Panc1 (cell line): Measurements from ENCODE around the gene TMEM138.

Source experiments
- POLR2AphosphoS5 ChIP-seq: IDR thresholded peaks from 2 replicates; pipeline ENCODE4 v1.6.1; 2012; ENCODE audit warnings: mild to moderate bottlenecking, low read depth, low read length, moderate library complexity
- TCF7L2 ChIP-seq: IDR thresholded peaks from 2 replicates; pipeline ENCODE4 v1.6.1; 2011; ENCODE audit warnings: mild to moderate bottlenecking, low read depth, low read length, inconsistent platforms
- TF ChIP-seq, protein P1 (sequence below): fragments of 450-650 bp; IDR thresholded peaks from 2 replicates; pipeline ENCODE4 v1.5.1; 2017; ENCODE audit warnings: mild to moderate bottlenecking
- TF ChIP-seq, protein P2 (sequence below), 2 experiments: IDR thresholded peaks; 2 replicates each; pipeline ENCODE4 v1.6.1; 2011 to 2012; ENCODE audit warnings: low read depth in 2 of 2, control low read depth in 1 of 2, low read length in 1 of 2, mild to moderate bottlenecking in 1 of 2, moderate library complexity in 1 of 2; ENCODE audit not compliant: insufficient read depth in 1 of 2

DNA sequence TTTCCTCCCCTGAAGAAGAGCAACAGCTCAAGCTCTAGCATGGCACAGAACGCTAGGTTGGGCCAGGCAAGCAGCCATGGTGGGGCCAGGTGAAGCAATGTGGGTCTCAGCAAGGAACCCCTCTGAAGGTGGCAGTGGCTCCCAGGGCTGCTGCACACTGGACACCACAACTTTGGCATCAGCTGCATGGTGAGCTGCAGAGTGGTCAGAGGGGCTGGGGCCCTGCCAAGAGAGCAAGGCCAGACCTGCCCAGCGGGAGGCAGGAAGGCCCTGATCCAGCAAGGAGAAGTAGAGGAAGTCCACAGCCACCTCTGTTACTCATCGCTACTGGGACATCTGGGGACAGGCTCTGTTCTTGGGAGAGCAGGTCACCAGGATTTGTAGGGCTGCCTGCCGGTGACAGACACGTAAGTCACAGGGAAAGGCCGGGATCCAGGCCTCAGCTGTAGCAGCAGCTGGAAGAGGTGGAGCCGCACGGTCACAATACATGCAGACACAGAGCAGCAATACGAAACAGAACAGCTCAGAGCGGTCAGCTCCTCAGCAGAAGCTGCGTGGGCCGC lies 12.9 kb upstream of the TMEM138 start:
- TF ChIP-seq, protein P1, sequence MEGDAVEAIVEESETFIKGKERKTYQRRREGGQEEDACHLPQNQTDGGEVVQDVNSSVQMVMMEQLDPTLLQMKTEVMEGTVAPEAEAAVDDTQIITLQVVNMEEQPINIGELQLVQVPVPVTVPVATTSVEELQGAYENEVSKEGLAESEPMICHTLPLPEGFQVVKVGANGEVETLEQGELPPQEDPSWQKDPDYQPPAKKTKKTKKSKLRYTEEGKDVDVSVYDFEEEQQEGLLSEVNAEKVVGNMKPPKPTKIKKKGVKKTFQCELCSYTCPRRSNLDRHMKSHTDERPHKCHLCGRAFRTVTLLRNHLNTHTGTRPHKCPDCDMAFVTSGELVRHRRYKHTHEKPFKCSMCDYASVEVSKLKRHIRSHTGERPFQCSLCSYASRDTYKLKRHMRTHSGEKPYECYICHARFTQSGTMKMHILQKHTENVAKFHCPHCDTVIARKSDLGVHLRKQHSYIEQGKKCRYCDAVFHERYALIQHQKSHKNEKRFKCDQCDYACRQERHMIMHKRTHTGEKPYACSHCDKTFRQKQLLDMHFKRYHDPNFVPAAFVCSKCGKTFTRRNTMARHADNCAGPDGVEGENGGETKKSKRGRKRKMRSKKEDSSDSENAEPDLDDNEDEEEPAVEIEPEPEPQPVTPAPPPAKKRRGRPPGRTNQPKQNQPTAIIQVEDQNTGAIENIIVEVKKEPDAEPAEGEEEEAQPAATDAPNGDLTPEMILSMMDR: no peak
- TF ChIP-seq POLR2AphosphoS5 (no peak), TCF7L2 (no peak)
- TF ChIP-seq, protein P2, sequence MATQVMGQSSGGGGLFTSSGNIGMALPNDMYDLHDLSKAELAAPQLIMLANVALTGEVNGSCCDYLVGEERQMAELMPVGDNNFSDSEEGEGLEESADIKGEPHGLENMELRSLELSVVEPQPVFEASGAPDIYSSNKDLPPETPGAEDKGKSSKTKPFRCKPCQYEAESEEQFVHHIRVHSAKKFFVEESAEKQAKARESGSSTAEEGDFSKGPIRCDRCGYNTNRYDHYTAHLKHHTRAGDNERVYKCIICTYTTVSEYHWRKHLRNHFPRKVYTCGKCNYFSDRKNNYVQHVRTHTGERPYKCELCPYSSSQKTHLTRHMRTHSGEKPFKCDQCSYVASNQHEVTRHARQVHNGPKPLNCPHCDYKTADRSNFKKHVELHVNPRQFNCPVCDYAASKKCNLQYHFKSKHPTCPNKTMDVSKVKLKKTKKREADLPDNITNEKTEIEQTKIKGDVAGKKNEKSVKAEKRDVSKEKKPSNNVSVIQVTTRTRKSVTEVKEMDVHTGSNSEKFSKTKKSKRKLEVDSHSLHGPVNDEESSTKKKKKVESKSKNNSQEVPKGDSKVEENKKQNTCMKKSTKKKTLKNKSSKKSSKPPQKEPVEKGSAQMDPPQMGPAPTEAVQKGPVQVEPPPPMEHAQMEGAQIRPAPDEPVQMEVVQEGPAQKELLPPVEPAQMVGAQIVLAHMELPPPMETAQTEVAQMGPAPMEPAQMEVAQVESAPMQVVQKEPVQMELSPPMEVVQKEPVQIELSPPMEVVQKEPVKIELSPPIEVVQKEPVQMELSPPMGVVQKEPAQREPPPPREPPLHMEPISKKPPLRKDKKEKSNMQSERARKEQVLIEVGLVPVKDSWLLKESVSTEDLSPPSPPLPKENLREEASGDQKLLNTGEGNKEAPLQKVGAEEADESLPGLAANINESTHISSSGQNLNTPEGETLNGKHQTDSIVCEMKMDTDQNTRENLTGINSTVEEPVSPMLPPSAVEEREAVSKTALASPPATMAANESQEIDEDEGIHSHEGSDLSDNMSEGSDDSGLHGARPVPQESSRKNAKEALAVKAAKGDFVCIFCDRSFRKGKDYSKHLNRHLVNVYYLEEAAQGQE (IDR thresholded peaks at IDR 0.05; ENCODE audit: insufficient read depth in 1 of 2, low read depth in 2 of 2, low read length in 1 of 2): no peak
